NCI-H1417 (cell line): Measurements from ENCODE around the gene NRXN3.

ENCODE experiments used
- DNase-seq, 3 experiments: peaks; one replicate each; lab custom pipeline; 2025; lab: John Stamatoyannopoulos, UW

NRXN3 gene

GRCh38 chr14:79337761-79338160 is 1167.6 kb downstream of the NRXN3 start:
- no peak for DNase-seq

DNA sequence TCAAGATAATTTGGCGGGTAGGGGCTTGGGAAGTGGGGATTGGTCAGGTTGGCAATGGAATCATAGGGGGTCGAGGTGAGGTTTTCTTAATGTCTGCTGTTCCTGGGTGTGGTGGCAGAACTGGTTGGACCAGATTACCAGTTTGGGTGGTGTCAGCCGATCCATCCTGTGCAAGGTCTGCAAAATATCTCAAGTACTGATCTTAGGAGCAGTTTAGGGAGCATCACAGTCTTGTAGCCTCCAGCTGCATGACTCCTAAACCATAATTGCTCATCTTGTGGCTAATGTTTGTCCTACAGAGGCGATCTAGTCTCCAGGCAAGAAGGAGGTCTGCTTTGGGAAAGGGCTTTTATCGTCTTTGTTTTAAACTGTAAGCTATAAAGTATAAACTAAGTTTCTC is 1172.8 kb downstream of the NRXN3 start:
- no peak for DNase-seq

DNA sequence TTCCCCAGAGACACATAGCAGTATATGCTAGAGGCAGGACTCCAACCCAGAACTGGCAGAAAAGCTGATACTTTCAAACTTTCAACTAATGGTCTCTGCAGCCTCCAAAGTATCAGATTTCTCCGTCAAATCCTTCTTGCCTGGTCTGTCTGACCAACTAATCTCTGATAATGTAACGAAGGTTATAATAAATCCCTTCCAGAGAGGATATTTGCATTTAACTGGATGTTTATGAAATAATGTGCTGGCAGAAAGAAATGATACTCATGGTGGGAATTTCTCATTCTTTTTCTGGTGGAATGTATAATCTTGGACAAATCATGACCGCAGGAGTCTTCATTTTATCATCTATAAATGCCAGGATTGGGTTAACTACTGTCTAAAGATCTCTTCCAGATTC is 1180.8 kb downstream of the NRXN3 start:
- DNase-seq: no peak

DNA sequence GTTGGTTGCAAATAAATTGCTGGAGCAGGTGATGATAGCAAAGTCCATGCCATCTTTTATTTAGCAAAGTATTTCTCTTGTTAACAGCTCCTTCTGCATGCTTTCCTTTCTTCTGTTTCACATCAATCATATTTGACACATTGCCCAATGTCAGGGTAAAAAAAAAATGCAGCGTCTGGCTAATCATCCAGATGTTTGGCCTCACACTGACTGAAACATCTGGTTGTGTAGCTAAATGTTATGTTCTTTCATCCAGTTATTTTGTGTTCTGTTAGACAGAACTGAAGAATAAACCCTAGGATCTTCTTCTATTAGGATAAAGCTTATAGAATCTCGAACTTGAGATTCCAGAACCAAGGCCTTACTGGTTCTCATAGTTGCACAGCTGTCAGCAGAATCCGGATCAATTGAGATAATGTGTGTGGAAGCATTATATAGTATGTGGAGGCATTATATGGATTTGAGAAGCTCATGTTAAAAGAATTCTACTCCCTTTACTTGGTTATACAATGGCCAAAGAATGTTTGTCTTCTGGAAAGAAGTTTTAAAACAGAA is 1182.0 kb downstream of the NRXN3 start:
- peak in 1 of 3 experiments; percentile 23 for DNase-seq

DNA sequence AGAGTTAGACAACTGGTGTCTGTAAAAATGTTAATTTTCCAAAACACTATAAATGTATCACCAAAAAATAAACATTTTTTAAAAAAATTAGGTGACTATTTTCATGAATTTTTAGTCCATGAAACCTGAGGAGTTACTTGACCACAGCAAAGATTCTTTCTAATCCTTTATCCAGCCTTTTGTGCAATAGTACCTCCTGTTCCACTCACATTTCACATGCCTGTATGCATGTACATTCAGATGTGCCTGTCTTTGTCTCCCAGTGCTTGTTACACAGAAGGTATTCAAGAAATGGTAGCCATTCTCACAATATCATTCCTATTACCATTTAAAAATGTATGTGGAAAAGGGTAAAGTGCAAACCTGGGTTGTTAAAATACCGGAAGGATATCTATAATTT is 1184.2 kb downstream of the NRXN3 start:
- DNase-seq: no peak

DNA sequence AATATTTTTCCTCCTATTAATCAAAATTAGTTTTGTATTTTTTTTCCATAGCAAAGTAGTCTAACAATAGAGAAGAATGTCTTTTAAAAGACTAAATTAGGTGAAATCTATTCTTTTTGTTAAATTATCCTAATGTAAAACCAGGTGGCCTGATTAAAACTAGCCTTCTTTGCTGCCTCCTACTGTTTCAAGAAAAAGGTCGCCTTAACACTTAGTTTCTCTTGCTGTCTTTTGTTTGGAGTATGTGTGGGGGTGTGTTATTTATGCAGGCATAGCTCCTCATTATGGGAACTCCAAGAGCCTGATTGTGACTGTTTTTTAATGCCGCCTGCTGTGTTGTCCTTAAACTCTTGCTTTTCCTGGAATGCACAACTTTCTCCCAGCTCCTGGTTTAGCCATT is 1185.9 kb downstream of the NRXN3 start:
- peak in 1 of 3 experiments; percentile 22 for DNase-seq

- DNase-seq: peak in 1 of 3 experiments; percentile 8
Measured at GRCh38 chr14:79357307-79357706, 1187.1 kb downstream of the NRXN3 start.

DNA sequence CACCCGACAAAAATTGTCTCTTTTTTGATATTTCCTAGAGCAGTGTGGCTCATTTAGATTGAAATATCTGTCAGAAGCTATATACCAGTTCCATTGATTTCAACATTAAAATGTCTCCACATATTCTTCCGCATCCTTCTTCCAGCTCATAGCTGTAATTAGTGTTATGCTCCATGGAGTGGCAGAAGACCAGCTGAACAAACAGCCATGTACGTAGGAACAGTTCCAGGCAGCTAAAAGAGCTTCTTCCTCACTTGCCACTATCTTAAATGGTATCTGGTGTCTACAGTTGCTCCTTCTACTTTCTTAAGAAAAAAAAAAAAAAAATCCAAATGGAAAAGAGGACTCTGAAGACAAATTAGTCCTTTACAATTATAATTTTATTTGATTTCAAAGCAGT is 1193.1 kb downstream of the NRXN3 start:
- peak in 1 of 3 experiments; percentile 43 for DNase-seq

GRCh38 chr14:79369359-79370332 is 1199.5 kb downstream of the NRXN3 start:
- DNase-seq: no peak

- no peak for DNase-seq
Measured at GRCh38 chr14:79370969-79371368, 1200.8 kb downstream of the NRXN3 start.

DNA sequence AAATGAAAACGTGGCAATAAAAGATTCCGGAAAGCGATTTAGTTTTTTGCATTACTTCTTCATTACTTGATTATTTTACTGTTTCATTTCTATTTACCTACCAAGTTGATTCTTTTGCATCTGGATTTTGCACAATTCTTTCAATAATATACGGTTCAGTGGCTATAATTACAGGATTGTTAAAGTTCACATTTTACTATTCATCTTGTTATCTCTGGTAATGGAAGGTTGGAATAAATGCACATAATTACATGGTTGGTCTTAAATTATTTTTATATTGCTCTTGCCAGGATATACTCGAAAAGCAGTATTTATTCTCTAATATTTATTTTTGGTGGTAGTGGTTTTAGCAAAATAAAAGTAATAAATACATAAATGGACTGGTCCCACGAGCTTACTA is 1203.3 kb downstream of the NRXN3 start:
- DNase-seq: peak in 2 of 3 experiments; percentile 43 to 85

- DNase-seq: no peak
Measured at GRCh38 chr14:79375356-79375755, 1205.2 kb downstream of the NRXN3 start.

DNA sequence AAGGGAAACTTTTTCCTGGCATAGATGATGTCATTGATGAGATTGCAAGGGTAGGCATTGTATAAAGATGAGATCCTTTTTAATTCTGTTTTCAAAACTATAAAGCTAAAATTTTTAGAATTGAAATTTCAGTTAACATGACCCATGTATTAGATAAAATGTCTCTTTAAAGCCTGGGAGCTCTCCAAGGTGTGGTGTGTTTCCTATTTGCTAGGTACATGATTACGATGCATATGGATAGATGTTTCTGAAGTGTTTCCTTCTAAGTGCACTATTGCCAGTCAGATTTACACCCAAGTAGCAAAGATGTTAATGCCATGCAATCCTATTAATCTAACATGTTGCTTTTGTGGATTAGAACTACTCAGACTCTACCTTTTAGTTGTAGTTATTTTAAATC is 1206.4 kb downstream of the NRXN3 start:
- DNase-seq: no peak

DNA sequence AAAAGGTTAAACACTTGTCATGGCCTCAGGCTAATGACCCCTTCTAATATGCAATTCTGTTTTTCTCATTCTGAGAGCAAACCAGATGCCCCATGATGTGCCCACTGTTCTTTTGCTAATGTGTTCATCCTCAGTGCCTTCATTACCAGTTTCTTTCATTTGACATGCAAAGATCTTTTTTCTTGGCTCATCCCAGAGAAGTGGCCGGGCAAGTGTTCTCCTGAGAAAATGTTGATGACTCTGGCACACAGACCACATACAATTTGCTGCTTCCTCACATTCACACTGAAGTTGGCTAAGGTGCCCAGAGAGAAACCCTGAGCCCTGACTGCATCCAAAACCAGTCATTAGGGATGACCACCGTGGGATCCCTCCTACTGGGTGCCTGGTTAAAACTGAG is 1207.8 kb downstream of the NRXN3 start:
- DNase-seq: no peak

DNA sequence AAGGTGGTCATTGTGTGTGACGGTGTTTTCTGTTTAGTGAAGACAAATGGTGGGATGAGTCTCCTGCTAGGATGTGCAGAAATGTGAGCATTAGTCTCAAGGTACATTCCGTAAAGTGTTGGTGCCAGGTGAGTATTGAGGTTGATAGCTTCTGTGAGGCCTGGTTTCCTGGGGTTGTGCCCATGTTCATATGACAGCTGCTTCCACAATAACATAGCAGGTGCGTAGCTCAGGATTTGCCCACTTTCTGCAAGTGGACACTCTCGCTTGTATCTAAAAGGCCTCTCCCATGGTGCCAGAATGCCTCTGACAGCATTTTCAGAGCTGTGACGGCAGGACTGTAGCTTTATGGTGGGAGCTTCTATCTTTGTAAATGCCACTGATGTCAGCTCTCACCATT is 1209.1 kb downstream of the NRXN3 start:
- no peak for DNase-seq

GRCh38 chr14:79383031-79383430 is 1212.9 kb downstream of the NRXN3 start:
- DNase-seq: no peak

- DNase-seq: no peak
Measured at GRCh38 chr14:79383475-79383874, 1213.3 kb downstream of the NRXN3 start.

DNA sequence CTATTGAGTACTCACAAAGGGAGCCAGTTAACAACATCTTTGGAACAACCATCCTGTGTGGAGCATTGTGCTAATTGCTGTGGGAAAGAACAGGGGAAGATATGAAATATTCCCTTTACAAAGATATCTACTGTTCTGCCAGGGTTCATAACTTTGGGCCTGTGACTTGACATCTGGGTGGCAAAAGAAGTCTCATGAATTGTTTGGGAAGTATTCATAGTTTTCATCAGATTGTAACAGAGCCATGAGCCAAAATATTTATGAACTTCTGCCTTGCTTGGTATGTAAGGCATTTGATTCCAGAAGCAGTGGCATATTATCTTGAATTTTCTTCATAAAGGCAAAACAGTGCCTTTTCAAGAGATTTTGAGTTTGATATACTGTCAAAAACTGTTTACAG is 1224.9 kb downstream of the NRXN3 start:
- DNase-seq: no peak

DNA sequence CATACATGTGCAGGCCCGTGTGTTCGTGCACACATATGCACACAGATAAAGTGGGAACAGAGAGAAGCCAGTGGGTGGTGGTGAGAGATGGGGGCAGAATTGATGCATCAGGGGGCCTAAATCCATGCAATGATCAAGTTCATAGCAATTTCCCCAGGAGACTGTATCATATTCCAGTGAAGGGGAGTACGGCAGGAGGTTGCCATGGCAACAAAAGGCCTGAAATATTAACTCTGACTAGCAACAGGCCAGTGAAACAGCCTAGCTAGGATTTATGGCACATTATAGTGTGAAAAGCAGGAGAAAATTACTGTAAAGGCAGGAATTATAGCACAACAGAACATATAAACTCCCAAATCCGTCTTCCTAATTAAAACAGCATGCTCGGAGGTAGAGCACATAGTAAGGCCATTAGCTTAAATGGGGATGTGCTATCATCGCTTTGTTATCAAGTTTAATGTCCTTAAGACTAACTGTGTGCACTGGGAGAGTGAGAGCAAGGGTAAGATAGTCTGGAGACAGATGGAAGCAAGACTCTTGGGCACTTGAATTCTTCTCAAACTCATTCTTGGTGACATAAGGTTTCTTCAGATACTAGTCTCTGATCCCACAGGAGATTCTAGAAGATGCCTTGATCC is 1234.8 kb downstream of the NRXN3 start:
- DNase-seq: peak; percentile 13 to 67 (median 44)

DNA sequence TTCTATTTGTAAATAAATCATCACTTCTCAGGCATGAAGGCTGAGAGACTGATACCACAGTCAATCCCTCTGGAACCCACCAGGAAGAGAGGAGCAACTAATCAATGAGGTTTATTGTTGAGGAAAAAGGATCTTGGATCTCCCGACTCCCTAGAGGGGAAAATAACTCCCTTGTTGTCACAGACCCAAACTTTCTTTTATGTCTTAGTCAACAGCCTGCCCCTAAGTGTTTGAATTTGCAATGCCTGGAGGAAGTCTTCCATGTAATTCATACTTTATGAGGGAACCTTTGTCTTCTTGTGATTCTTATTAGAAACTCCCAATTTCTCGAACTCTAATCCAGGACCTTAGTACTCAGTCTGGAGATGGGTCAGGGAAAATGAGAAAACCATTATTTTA is 1235.3 kb downstream of the NRXN3 start:
- DNase-seq: no peak

DNA sequence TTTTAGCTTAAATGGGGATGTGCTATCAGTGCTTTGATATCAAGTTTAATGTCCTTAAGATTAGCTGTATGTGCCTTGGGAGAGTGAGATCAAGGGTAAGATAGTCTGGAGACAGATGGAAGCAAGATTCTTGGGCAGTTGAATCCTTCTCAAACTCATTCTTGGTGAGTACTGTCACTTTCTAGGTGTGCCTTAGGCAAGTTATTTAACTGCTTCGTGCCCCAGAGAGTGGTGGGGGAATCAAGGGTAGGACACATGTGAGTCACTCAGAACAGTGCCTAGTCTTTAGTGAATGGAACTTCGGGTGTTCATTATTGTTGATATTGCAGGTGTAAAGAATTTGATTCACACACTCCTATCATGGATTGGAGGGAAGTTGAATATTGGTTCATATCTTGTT is 1237.4 kb downstream of the NRXN3 start:
- no peak for DNase-seq

GRCh38 chr14:79408696-79409095 is 1238.5 kb downstream of the NRXN3 start:
- no peak for DNase-seq
